Muscle layer of duodenum (tissue), 2 donors: Measurements from ENCODE around the gene LRCOL1.

Experiments used
- H3K27ac ChIP-seq: one replicate; pipeline ENCODE4 v1.7.0; 2013; ENCODE audit warnings: mild to moderate bottlenecking, low read length
- H3K27me3 ChIP-seq: one replicate; pipeline ENCODE4 v1.7.0; 2013; ENCODE audit warnings: low read depth, mild to moderate bottlenecking, control low read depth, low read length
- H3K36me3 ChIP-seq, 2 donors: one replicate each; pipeline ENCODE4 v1.7.0; 2013; ENCODE audit warnings: low read length in 2 of 2, control low read depth in 1 of 2, mild to moderate bottlenecking in 1 of 2; ENCODE audit not compliant: insufficient read depth in 2 of 2, control insufficient read depth in 1 of 2
- H3K4me1 ChIP-seq, 2 donors: one replicate each; pipeline ENCODE4 v1.7.0; 2013; ENCODE audit warnings: low read length in 2 of 2, mild to moderate bottlenecking in 2 of 2, control low read depth in 1 of 2, moderate library complexity in 1 of 2; ENCODE audit not compliant: insufficient read depth in 2 of 2, control insufficient read depth in 1 of 2
- H3K4me3 ChIP-seq, 2 donors: one replicate each; pipeline ENCODE4 v1.7.0; 2013; ENCODE audit warnings: low read length in 2 of 2, low read depth in 1 of 2, mild to moderate bottlenecking in 1 of 2
- H3K9me3 ChIP-seq, 2 donors: one replicate each; pipeline ENCODE4 v1.7.0; 2013; ENCODE audit warnings: low read length in 2 of 2, control low read depth in 1 of 2, mild to moderate bottlenecking in 1 of 2; ENCODE audit not compliant: control insufficient read depth in 1 of 2
- donor health status: healthy.

Gene LRCOL1

DNA sequence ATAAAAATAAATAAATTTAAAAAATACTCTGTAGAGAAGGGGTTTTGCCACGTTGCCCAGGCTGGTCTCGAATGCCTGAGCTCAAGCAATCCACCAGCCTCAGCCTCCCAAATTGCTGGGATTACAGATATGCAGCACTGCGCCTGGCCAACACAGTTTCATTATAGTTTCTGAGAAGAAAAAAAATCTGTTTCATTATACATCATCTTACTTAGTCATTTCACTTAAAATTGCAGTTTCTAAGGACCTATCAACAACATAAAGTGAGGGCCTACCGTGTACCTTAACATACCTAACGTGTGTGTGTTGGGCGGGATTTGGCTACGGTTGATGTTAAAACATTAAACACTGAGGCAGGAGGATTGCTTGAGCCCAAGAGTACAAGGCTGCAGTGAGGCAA is 36.5 kb upstream of the LRCOL1 start:
- H3K4me3 ChIP-seq = no peak overlapping the region
- H3K36me3 ChIP-seq = peaks cover 35 to 47% of the 10 kb centered on the region in 2 donors
- no peaks in the 10 kb centered on the region for H3K4me1 ChIP-seq
- H3K27me3 ChIP-seq = no peaks in the 10 kb centered on the region
- no peaks in the 10 kb centered on the region for H3K9me3 ChIP-seq
- H3K27ac ChIP-seq = no peak overlapping the region

DNA sequence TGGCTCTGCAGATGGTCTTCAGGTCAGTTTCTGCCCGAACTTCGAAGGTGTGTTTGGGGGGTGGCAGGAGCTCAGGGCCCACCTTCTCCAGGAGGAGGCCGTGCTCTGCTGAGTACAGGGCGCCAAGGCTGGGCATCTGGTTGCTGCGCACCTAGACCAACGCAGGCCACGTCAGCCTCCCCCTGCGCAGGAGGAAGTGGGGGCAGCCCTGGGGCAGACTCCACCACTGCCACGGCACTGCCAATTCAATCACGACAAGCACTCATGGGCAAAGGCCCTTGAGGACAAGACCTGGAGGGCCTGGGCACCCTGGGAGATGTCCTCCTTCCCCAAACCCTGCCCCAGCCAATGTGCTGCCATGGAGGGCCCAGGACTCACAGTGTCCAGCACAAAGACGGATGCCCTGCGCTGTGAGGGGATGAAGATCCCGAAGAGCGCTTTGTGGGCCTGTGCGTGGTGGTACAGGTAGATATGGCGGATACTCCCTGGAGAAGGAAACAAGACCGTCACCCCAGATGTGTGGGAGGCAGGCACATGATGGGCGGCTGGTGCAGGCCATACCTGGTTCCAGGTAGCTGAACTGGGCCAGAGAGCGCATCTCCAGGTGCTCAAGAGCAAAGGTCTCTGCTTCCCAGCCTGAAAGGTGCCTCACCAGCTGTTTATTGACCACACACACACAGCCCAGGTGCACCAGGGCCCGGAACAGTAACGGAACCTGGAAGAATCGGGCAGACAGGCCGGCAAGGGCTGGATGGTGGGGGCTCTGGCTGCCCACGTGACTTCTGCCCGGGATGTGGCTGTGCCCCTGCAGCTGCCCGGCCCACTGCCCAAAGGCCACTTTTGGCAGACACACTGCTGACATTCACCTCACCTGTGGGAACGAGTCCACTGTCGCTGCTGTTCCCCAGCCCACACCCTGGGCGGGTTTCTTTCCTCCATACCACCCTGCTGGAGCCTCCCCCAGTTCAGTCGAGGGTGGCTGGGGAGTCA is 32.8 kb upstream of the LRCOL1 start:
- Histone ChIP-seq H3K36me3 (peaks cover 39 to 50% of the 10 kb centered on the region in 2 donors), H3K4me3 (no peak overlapping the region), H3K9me3 (no peaks in the 10 kb centered on the region)

DNA sequence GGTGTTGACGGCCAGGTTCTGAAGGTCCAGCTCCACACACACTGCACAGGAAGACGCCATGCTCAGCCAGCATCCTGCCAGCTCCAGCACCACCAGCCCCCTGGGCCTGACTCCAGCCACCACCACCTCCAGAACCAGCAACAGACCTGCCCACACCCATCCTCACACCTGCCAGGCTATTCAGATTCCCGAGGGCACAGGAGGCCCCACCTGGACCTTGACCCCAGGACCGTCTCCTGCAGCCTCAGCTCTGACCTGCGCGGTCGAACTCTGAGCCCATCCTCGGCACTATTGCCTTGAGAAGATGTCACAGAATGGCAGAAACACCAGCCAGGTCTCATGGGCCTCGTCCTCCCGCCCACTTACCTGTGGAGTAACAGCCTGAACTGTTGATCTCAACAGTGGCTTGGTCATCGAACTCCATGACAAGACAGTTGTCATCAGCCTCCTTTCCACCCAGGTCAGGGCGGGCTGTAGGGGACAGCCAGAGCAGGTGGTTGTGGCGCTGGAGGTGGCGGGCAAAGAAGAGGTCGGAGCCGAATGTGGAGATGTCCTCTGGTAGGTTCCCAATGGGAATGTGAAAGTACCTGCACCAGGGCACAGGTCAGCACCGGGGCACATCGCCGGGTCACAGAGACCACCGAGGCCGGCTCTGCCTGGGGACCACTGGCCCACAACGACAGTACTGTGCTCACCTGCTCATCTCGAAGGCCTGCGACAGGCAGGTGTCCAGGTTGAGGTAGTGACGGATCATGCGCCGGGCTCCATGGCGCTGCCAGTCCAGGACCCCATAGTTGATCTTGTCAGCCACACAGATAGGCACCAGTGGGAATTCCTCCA is 31.6 kb upstream of the LRCOL1 start:
- no peaks in the 10 kb centered on the region for H3K9me3 ChIP-seq
- H3K27ac ChIP-seq = no peak overlapping the region
- H3K36me3 ChIP-seq = peaks cover 39 to 54% of the 10 kb centered on the region in 2 donors
- H3K4me1 ChIP-seq = no peaks in the 10 kb centered on the region
- no peaks in the 10 kb centered on the region for H3K27me3 ChIP-seq
- H3K4me3 ChIP-seq = no peak overlapping the region

More for the DNA sequence above, 32.8 kb upstream of the LRCOL1 start:
- Histone ChIP-seq H3K27me3 (no peaks in the 10 kb centered on the region), H3K4me1 (no peaks in the 10 kb centered on the region), H3K27ac (no peak overlapping the region)

DNA sequence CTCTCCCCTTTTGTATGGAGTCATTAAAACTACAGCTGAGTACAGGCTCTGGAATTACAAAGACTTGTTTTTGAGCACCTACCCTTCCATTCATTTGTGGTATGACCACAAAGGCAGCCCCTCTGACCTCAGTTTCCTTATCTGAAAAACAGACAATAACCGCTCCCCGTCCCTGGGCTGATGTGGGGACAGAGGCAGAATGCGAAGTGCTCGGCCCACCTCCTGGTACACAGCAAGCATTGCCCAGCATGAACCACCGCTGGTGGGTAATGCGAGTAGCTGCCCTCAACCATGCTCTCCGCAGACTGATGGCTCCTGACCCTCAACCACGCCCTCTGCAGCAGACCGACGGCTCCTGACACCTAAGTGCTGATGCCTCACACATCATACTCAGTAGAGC is 30.6 kb upstream of the LRCOL1 start:
- H3K27me3 ChIP-seq = no peaks in the 10 kb centered on the region
- no peaks in the 10 kb centered on the region for H3K4me1 ChIP-seq
- H3K4me3 ChIP-seq = no peak overlapping the region
- H3K9me3 ChIP-seq = no peaks in the 10 kb centered on the region
- H3K36me3 ChIP-seq = peaks cover 37 to 60% of the 10 kb centered on the region in 2 donors
- H3K27ac ChIP-seq = no peak overlapping the region

DNA sequence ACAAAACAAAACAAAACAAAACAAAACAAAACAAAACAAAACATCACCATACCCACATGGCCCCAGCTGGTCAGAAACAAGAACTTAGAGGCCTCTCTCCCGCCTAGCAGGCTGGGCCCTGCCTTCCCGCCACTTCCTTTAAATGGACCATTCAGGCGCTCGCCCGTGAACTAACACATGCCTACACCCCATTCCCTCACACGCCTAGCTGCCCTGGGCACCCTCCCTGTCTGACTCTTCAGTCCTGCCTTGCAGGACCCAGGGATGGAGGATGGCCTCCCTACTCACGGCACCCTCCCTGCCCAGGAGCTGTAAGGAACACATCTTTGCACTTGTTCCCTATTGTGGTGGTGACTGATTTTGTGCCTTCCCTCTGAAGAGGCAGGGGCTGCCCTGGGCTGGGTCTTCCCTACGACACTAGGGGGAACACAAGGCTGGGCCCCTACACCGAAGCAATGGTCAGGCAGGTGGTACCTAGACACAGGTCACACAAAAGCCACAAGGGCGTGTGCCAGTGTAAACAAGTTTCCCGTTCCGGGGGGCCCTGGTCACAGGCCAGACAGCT is 29.7 kb upstream of the LRCOL1 start:
- H3K27me3 ChIP-seq = no peaks in the 10 kb centered on the region
- H3K27ac ChIP-seq = no peak overlapping the region
- no peak overlapping the region for H3K4me3 ChIP-seq
- H3K36me3 ChIP-seq = peaks cover 42 to 64% of the 10 kb centered on the region in 2 donors
- no peaks in the 10 kb centered on the region for H3K9me3 ChIP-seq
- H3K4me1 ChIP-seq = no peaks in the 10 kb centered on the region

DNA sequence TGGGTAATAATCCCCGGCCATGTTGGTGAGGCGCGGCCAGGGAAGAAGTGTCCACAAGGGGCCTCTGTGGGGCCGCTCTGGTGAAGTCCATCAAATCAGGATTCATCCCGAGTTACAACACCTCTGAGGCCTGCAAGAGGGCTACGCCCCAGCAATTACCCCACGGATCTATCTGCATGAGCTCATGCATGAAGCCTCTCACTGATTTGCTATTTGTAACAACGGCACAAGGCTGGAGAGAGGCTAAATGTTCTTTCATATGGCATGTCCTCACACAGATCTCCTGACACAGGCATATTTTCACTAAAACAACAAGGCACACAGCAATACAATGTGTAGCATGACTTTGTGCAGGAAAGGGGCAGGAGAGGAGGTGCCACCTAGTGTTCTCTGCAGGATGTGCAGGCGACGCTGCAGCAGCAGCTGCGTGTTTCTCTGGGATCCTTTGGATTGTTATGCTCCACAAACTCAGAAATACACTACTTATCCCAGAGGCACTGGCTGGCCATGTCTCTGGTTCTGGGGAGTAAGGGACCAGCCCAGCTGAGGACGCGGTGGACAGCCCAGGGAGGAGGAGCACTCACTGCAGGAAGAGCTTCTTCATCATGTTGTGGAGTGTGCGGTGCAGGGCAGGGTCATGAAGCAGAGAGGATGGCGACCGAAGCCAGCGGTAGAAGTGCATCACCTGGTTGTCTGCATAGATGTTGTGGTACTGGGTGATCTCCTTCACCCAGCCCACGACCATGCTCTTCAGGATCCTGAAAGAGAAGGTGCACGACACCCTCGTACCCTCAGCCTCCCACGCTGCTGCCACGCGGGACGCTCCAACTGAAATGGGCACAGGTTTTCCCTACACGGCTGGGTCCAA is 28.4 kb upstream of the LRCOL1 start:
- H3K4me1 ChIP-seq = no peaks in the 10 kb centered on the region
- H3K27ac ChIP-seq = no peak overlapping the region
- no peaks in the 10 kb centered on the region for H3K9me3 ChIP-seq
- no peaks in the 10 kb centered on the region for H3K27me3 ChIP-seq
- no peak overlapping the region for H3K4me3 ChIP-seq
- peaks cover 42 to 73% of the 10 kb centered on the region in 2 donors for H3K36me3 ChIP-seq

DNA sequence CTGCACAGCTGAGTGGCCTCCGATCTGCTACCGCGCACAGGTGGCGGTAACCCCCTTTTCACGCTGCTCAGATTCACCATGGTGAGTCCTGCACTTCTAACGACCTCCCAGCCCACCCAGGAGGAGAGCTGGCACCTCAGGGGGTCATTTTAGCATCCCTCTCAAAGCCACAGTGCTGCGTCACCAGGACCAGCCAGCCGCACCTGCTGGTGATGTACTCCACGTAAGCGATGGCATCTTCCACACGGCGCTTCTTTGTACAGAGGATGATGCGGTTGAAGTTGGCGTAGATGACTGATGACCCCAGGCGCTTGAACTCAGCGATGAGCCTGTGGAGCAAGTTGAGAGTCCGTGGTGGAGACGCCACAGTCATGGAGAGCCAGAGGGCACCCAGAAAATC is 27.4 kb upstream of the LRCOL1 start:
- Histone ChIP-seq H3K9me3 (no peaks in the 10 kb centered on the region), H3K27me3 (no peaks in the 10 kb centered on the region), H3K27ac (no peak overlapping the region), H3K36me3 (peaks cover 42 to 71% of the 10 kb centered on the region in 2 donors), H3K4me3 (no peak overlapping the region), H3K4me1 (no peaks in the 10 kb centered on the region)

DNA sequence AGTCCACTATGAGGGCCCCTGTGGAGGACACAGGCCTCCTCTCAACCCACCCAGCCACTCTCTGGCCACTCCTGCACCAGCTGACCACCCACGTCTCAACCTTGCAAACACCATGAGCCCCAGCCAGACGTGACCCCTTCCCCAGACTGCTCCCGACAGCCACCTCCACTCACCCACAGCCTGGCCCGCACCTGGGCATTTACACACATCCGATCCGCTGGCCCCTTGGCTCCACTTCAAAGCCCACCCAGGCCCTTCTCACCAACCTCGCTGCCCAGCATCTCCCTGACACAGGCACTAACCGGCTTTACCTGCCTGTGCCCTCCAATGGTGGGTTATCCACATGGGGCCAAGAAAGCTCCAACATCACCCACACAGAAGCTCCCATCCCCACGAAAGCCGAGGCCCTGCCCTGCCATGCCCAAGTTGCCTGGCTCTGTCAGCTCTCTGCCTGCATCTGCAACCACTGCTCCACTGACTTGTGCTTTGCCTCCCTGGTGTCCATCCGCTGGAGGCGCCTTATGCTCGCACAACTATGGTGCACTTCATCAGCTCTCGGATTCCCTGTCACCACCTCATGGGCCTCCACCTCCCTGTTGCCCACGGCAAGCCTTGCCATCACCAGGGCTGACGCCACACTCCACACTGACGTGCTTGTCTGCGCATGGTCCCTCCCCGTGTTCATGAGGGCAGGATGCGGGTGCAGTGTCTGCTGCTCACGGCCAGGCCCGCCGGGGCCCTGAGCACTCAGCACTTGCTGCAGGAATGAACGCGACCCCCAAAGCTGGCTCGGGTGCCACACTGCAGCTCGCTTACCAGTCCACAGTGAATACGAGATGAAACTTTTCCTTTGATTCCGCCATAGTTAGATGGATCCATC is 24.9 kb upstream of the LRCOL1 start:
- no peaks in the 10 kb centered on the region for H3K4me1 ChIP-seq
- no peaks in the 10 kb centered on the region for H3K27me3 ChIP-seq
- no peak overlapping the region for H3K27ac ChIP-seq
- H3K4me3 ChIP-seq = no peak overlapping the region
- H3K9me3 ChIP-seq = no peaks in the 10 kb centered on the region
- peaks cover 32 to 71% of the 10 kb centered on the region in 2 donors for H3K36me3 ChIP-seq

DNA sequence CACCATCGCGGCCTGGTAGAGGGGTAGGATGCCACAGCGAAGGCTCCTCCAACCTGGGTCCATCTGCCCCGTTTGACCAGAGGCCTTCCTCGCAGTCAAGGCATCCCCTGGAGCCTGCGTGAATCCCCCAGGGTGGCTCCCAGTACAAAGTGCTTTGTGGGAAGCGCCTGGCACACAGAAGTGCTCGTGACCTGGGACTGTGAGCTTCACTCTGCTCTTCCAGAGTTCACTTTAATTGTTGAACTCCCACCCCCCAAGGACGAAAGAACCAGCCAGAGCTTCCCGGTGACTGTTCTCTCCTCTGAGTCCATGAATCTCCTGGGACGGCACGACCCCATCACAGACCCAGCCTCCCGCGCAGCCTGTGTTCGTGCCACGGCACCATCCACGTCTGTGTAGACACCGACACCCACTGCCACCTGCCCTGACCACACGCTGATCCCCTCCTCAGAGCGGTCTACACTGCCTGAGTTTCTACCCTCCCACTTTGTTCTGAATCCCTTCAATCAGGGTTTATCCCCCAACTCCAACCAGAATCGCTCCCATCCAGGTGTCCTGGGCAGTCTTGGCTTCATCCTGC is 24.1 kb upstream of the LRCOL1 start:
- Histone ChIP-seq H3K4me3 (no peak overlapping the region), H3K9me3 (no peaks in the 10 kb centered on the region), H3K27ac (no peak overlapping the region), H3K36me3 (peaks cover 38 to 70% of the 10 kb centered on the region in 2 donors), H3K27me3 (no peaks in the 10 kb centered on the region), H3K4me1 (no peaks in the 10 kb centered on the region)

DNA sequence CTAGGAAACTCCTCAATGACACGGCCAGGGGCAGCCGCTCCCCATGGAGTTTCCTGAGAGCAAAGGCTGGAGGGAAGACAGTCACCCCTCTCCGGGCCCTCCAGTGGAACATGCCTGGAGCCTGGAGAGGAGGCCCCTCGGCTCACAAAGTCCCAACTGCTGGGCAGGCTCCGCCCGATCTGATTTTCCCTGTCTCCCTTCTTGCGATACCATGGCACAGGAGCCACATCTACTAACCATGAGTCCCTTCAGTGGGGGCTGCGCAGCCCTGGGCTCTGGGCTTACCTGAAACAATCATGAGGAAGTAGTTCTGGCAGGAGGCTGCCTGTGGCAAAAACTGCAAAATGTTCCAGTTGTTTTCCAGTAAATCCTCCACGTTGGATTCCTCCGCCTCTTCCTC is 23.5 kb upstream of the LRCOL1 start:
- H3K9me3 ChIP-seq = no peaks in the 10 kb centered on the region
- H3K27me3 ChIP-seq = no peaks in the 10 kb centered on the region
- H3K27ac ChIP-seq = no peak overlapping the region
- no peaks in the 10 kb centered on the region for H3K4me1 ChIP-seq
- H3K4me3 ChIP-seq = no peak overlapping the region
- peaks cover 39 to 76% of the 10 kb centered on the region in 2 donors for H3K36me3 ChIP-seq
